Kidney epithelial cell (primary cell): ENCODE results near the gene ZNF418. TPM values are rescaled to one million over a fixed set of nuclear protein-coding genes. Genes with fewer than 3 reads are reported as not detected.
A peak's percentile ranks its signal among the peaks of the same experiment; 100 is the strongest.
"Not testable (repeated sequence)": the region's sequence is repeated elsewhere in the genome, so short reads cannot be mapped to it uniquely, and the experiment has no call there.

Source experiments
- DNase-seq: peaks from one replicate; pipeline ENCODE4 v3.0.0-alpha.2; 2010; ENCODE audit warnings: low read depth
- H3K27me3 ChIP-seq: 2 replicates; pipeline ENCODE4 v1.6.0; 2011; ENCODE audit warnings: low read length; ENCODE audit not compliant: control insufficient read depth, insufficient read depth
- H3K36me3 ChIP-seq: 2 replicates; pipeline ENCODE4 v1.5.1; 2011; ENCODE audit warnings: low read length; ENCODE audit not compliant: control insufficient read depth, insufficient read depth
- H3K4me3 ChIP-seq: 2 replicates; pipeline ENCODE4 v1.5.1; 2011; ENCODE audit warnings: low read depth, mild to moderate bottlenecking, control low read depth, low read length
- CTCF ChIP-seq: IDR thresholded peaks from 2 replicates; pipeline ENCODE4 v1.5.1; 2011; ENCODE audit warnings: mild to moderate bottlenecking, moderate library complexity, low read length, control low read depth, inconsistent platforms; ENCODE audit not compliant: insufficient read depth, poor library complexity, severe bottlenecking
- total RNA-seq: library from RNA; depleted of rRNA; stranded (reverse); fragments of >200 nt; gene quantifications from 2 replicates; pipeline ENCODE4 v1.2.3, GENCODE V29; 2015

The ZNF418 gene
- total RNA-seq, 1 donor from 2014 or later = 1.9 TPM

- DNase-seq = no peak
- TF ChIP-seq CTCF = no peak
- H3K4me3 ChIP-seq = peak overlapping the region; percentile 85
- H3K36me3 ChIP-seq = no peaks in the 10 kb centered on the region
- no peaks in the 10 kb centered on the region for H3K27me3 ChIP-seq
These were observed 47.1 kb downstream of the ZNF418 start for GRCh38 chr19:57888107-57888559.

DNA sequence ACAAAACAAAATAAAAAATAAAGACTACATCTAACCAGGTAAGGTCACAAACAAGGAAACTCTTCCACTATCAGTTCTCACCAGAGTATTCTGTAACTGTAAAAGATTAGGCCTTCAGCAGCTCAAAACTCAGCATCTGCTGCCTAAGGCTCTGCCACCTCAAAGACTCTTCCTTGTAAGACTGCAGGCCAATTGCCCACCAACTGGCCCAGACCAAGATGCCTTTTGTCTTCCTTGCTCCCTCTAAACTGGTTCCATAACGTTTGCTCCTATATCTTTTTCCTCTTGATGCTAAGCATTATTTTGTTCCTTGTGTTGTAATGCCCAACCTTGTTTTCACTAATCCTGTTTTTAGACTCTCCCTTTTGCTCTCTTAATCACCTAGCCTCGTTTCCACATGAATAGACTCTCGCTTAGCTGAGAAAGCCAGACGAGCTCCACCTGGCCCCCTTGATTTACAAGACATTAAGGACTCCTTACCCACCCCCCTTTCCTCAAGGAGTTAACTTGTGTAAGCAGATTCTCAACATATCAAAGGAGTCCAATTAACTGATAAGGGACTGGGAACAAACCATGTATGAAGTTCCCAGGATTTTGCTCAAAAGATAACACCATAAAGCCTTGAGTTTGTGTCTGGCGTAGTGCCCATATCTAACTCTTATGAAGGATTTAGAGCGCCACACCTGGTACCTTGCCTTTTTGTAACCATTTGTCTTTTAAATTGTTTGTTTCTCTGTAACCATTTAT, 47.8 kb downstream of the ZNF418 start:
- TF ChIP-seq CTCF = no peak
- H3K27me3 ChIP-seq = no peaks in the 10 kb centered on the region
- no peak overlapping the region for H3K4me3 ChIP-seq
- no peaks in the 10 kb centered on the region for H3K36me3 ChIP-seq
- DNase-seq = no peak

- TF ChIP-seq CTCF = no peak
- H3K36me3 ChIP-seq = no peaks in the 10 kb centered on the region
- H3K27me3 ChIP-seq = no peaks in the 10 kb centered on the region
- no peak overlapping the region for H3K4me3 ChIP-seq
- DNase-seq = no peak
These were observed 49.2 kb downstream of the ZNF418 start for GRCh38 chr19:57886046-57886445.

GRCh38 chr19:57873883-57874799, 61.1 kb downstream of the ZNF418 start:
- not testable (repeated sequence) for H3K4me3 ChIP-seq, DNase-seq, H3K36me3 ChIP-seq, H3K27me3 ChIP-seq

DNA sequence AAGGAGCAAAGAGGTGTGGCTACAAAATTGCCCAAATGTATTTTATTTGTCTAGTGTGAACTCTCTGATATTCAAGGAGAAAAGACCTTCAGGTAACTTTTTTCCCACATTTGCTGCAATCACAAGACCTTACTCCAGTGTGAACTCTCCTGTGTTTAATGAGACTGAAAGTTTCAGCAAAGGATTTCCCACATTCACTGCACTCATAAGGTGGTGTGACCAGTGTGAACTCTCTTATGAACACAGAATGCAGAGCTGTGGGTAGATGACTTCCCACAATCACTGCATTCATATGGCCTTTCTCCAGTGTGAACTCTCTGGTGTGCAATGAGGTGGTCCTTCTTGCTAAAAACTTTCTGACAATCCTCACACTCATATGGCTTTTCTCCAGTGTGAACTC, 62.8 kb downstream of the ZNF418 start:
- no peak for TF ChIP-seq CTCF
- peaks cover 5% of the 10 kb centered on the region for H3K36me3 ChIP-seq
- no peak for DNase-seq

More for the DNA sequence above, 62.8 kb downstream of the ZNF418 start:
- no peaks in the 10 kb centered on the region for H3K27me3 ChIP-seq
- H3K4me3 ChIP-seq = no peak overlapping the region

Other genes starting within 250 kb of the ZNF418 start
- gene ZNF154, start 226.2 kb downstream of the ZNF418 start, total RNA-seq = 2.9 and 3.3 TPM in 2 replicates
- gene ZNF671, start 207.8 kb downstream of the ZNF418 start, total RNA-seq = 2.9 and 4.2 TPM in 2 replicates
- 9.9 and 12.2 TPM in 2 replicates for gene ZNF776, start 188.6 kb downstream of the ZNF418 start, total RNA-seq
- gene ZNF586, start 165.7 kb downstream of the ZNF418 start, total RNA-seq = 9.0 and 10.9 TPM in 2 replicates
- 7.9 and 8.2 TPM in 2 replicates for gene ZNF552, start 120.5 kb downstream of the ZNF418 start, total RNA-seq
- gene ZNF587B, start 105.1 kb downstream of the ZNF418 start, total RNA-seq = 15.3 and 16.3 TPM in 2 replicates
- 15.8 and 19.3 TPM in 2 replicates for gene ZNF587, start 85.5 kb downstream of the ZNF418 start, total RNA-seq
- gene ZNF814, start 46.4 kb downstream of the ZNF418 start, total RNA-seq = 9.9 and 19.3 TPM in 2 replicates
- 7.3 and 12.3 TPM in 2 replicates for gene ZNF417, start 18.8 kb downstream of the ZNF418 start, total RNA-seq
- 3.1 and 8.0 TPM in 2 replicates for gene ZNF256, start 12.3 kb upstream of the ZNF418 start, total RNA-seq
- gene C19orf18, start 39.1 kb upstream of the ZNF418 start, total RNA-seq = 0.17 TPM in 1 of 2 replicates, not detected in the other
- 14.4 and 17.0 TPM in 2 replicates for gene ZNF606, start 67.4 kb upstream of the ZNF418 start, total RNA-seq
- gene ZSCAN1, start 98.6 kb upstream of the ZNF418 start, total RNA-seq = not detected in 2 replicates
- gene ZNF135, start 123.9 kb upstream of the ZNF418 start, total RNA-seq = 4.6 and 5.1 TPM in 2 replicates
- 64.9 and 79.3 TPM in 2 replicates for gene ZSCAN18, start 162.8 kb upstream of the ZNF418 start, total RNA-seq
- 5.7 and 10.5 TPM in 2 replicates for gene ZNF329, start 215.4 kb upstream of the ZNF418 start, total RNA-seq
- gene ZNF274, start 247.7 kb upstream of the ZNF418 start, total RNA-seq = 16.8 and 25.3 TPM in 2 replicates